ENCODE results near the gene HGF. TPM values are rescaled to one million over a fixed set of nuclear protein-coding genes. Genes with fewer than 3 reads are reported as not detected.

The HGF gene
- polyA plus RNA-seq, 1 of the 3 experiments (the other 2 are of a cell fraction) = 1.5 TPM

GRCh38 chr7:81690688-81691087 lies 79.2 kb downstream of the HGF start:
- no peak for DNase-seq
- H3K79me2 ChIP-seq (ENCODE audit: insufficient read depth) = no peaks in the 10 kb centered on the region
- TF ChIP-seq NRF1 (IDR thresholded peaks at IDR 0.05; ENCODE audit: low read depth, low read length) (no peak), USF2 (IDR thresholded peaks at IDR 0.05; ENCODE audit: borderline replicate concordance, low read depth, low read length) (no peak), PBX3 (IDR thresholded peaks at IDR 0.05) (no peak), RXRA (IDR thresholded peaks at IDR 0.05; ENCODE audit: borderline replicate concordance, low read depth) (no peak), MAX (IDR thresholded peaks at IDR 0.05; ENCODE audit: low read depth) (no peak), ZBTB33 (IDR thresholded peaks at IDR 0.05; ENCODE audit: borderline replicate concordance, low read depth) (no peak), RCOR1 (IDR thresholded peaks at IDR 0.05; ENCODE audit: low read length) (no peak), JUND (IDR thresholded peaks at IDR 0.05) (no peak), MXI1 (IDR thresholded peaks at IDR 0.05; ENCODE audit: low read depth, low read length) (no peak), YY1 (IDR thresholded peaks at IDR 0.05; ENCODE audit: low read depth) (no peak), EP300 (IDR thresholded peaks at IDR 0.05; ENCODE audit: borderline replicate concordance in 1 of 2, low read depth in 1 of 2, low read length in 1 of 2) (no peak), EZH2phosphoT487 (IDR thresholded peaks at IDR 0.05; ENCODE audit: borderline replicate concordance, low read depth) (no peak), RAD21 (IDR thresholded peaks at IDR 0.05; ENCODE audit: low read length) (no peak), ELF1 (IDR thresholded peaks at IDR 0.05) (no peak), TEAD4 (IDR thresholded peaks at IDR 0.05; ENCODE audit: borderline replicate concordance, insufficient read depth) (no peak)
- H3K4me1 ChIP-seq (ENCODE audit: control insufficient read depth in 1 of 2, insufficient read depth in 2 of 2, low read depth in 1 of 2, low read length in 1 of 2) = peaks cover 6 to 10% of the 10 kb centered on the region in 2 experiments; a peak in 3 of 4 replicates
- no peak overlapping the region for H3K4me2 ChIP-seq
- peak overlapping the region; percentile 0 to 72; a peak in 3 of 4 replicates for H3K27ac ChIP-seq (ENCODE audit: low read depth in 2 of 2, low read length in 1 of 2)
- peak overlapping the region; percentile 61; the same call in 1 of the 2 replicates for H2AFZ ChIP-seq (ENCODE audit: low read depth)
- no peaks in the 10 kb centered on the region for H3K9me3 ChIP-seq
- H3K36me3 ChIP-seq (replicated peaks in 1 of 2; ENCODE audit: control insufficient read depth in 1 of 2, insufficient read depth in 2 of 2, low read length in 1 of 2) = no peaks in the 10 kb centered on the region
- no peak overlapping the region for H3K9ac ChIP-seq
- H3K27me3 ChIP-seq (ENCODE audit: insufficient read depth) = no peaks in the 10 kb centered on the region
- no peaks in the 10 kb centered on the region for H3K9me2 ChIP-seq
- H3F3A ChIP-seq (replicated peaks; ENCODE audit: insufficient read depth) = no peaks in the 10 kb centered on the region
- POLR2A ChIA-PET = interaction anchor here (1.1 kb wide), 1 partner anchor 66 kb away, joined by 3 read pairs; no protein-coding TSS in a partner anchor
- no peaks in the 10 kb centered on the region for H4K20me1 ChIP-seq (ENCODE audit: insufficient read depth)
- 80% methylated on average over 3 of the region's 3 CpGs for WGBS (ENCODE audit: low lambda C conversion rate)
- CTCF ChIA-PET = interaction anchor here (0.8 to 1.4 kb wide), 3 partner anchors 25 to 326 kb away, joined by 3 to 4 read pairs (median 3); no protein-coding TSS in a partner anchor
- H3K4me3 ChIP-seq (ENCODE audit: low read depth in 2 of 2, low read length in 1 of 2) = no peak overlapping the region

Data from SK-N-SH (cell line).